Osteocyte (in vitro differentiated cells): ENCODE measurements around the gene DCDC1. TPM values are rescaled to one million over a fixed set of nuclear protein-coding genes. Genes with fewer than 3 reads are reported as not detected.

Experiments used
- DNase-seq: peaks from one replicate; pipeline ENCODE4 v3.0.0; 2021; ENCODE audit warnings: mixed read lengths; ENCODE audit not compliant: unreplicated experiment; ENCODE audit errors: extremely low spot score
- H3K27ac Mint-ChIP-seq: one replicate; pipeline ENCODE4 v1.8.0; 2021; ENCODE audit warnings: mild to moderate bottlenecking, mixed read lengths; ENCODE audit not compliant: unreplicated experiment
- H3K27me3 Mint-ChIP-seq: one replicate; pipeline ENCODE4 v1.8.0; 2021; ENCODE audit warnings: mixed read lengths; ENCODE audit not compliant: unreplicated experiment
- H3K36me3 Mint-ChIP-seq: one replicate; pipeline ENCODE4 v1.8.0; 2021; ENCODE audit warnings: mixed read lengths; ENCODE audit not compliant: unreplicated experiment
- H3K4me1 Mint-ChIP-seq: one replicate; pipeline ENCODE4 v1.8.0; 2021; ENCODE audit warnings: mixed read lengths; ENCODE audit not compliant: unreplicated experiment
- H3K4me3 Mint-ChIP-seq: one replicate; pipeline ENCODE4 v1.8.0; 2021; ENCODE audit warnings: mild to moderate bottlenecking, moderate library complexity, mixed read lengths; ENCODE audit not compliant: unreplicated experiment
- H3K9me3 Mint-ChIP-seq: one replicate; pipeline ENCODE4 v1.8.0; 2021; ENCODE audit warnings: mixed read lengths; ENCODE audit not compliant: unreplicated experiment
- total RNA-seq: library from RNA; stranded (reverse); gene quantifications from 2 replicates; pipeline ENCODE4 v1.2.1, GENCODE V29; 2021
- TF ChIP-seq, protein P1 (sequence below): fragments of 200-600 bp; sonication (generic); IDR thresholded peaks from 2 replicates; pipeline ENCODE4 v1.5.0; 2021; ENCODE audit warnings: antibody characterized with exemption, mild to moderate bottlenecking, moderate library complexity

The DCDC1 gene
- total RNA-seq, 1 donor from 2014 or later: not detected

DNA sequence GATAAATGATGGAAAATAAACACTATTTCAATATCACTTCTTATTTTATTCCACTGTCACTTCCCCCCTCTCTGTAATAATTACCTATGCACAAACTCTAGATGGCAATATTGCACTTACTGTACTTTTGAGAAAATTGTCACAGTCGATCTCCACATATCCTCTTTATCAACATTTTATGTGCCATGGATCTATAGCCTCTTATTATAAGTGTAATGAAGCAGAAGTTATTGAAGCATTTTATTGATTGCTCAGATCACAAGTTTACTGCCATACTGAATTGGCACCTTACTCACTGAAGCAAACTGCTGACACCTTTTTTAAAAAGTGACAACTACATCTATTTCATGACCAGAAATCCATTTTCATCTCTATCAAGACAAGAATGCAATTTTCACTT lies 133.4 kb downstream of the DCDC1 start:
- Mint-ChIP-seq H3K27me3 (peaks cover 20% of the 10 kb centered on the region), H3K36me3 (no peaks in the 10 kb centered on the region), H3K4me3 (no peak overlapping the region), H3K9me3 (no peaks in the 10 kb centered on the region), H3K27ac (no peak overlapping the region), H3K4me1 (no peaks in the 10 kb centered on the region)
- TF ChIP-seq, protein P1, sequence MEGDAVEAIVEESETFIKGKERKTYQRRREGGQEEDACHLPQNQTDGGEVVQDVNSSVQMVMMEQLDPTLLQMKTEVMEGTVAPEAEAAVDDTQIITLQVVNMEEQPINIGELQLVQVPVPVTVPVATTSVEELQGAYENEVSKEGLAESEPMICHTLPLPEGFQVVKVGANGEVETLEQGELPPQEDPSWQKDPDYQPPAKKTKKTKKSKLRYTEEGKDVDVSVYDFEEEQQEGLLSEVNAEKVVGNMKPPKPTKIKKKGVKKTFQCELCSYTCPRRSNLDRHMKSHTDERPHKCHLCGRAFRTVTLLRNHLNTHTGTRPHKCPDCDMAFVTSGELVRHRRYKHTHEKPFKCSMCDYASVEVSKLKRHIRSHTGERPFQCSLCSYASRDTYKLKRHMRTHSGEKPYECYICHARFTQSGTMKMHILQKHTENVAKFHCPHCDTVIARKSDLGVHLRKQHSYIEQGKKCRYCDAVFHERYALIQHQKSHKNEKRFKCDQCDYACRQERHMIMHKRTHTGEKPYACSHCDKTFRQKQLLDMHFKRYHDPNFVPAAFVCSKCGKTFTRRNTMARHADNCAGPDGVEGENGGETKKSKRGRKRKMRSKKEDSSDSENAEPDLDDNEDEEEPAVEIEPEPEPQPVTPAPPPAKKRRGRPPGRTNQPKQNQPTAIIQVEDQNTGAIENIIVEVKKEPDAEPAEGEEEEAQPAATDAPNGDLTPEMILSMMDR: peak; percentile 50
- DNase-seq: no peak

DNA sequence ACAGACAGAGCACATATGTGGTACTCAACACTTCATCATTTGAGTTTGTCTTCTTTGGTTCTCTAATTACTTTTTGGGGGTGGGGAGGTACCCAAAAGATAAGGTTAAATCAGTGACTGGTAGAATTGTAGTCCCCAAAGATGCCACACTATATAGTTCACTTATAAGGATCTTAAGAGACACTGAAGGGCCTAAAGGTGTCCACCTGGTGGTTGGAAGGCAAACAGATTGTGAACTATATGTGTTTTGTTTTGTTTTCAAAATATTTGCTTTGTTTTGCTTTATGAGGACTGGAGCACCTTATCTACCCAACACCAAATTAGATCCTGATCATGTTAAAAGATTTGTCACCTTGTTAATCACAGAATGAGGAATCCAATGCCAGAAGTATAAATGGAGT lies 136.1 kb downstream of the DCDC1 start:
- Mint-ChIP-seq H3K9me3 (no peaks in the 10 kb centered on the region), H3K4me1 (no peaks in the 10 kb centered on the region), H3K27me3 (peaks cover 21% of the 10 kb centered on the region), H3K36me3 (no peaks in the 10 kb centered on the region), H3K4me3 (no peak overlapping the region), H3K27ac (no peak overlapping the region)
- DNase-seq: no peak
- TF ChIP-seq, protein P1: no peak

DNA sequence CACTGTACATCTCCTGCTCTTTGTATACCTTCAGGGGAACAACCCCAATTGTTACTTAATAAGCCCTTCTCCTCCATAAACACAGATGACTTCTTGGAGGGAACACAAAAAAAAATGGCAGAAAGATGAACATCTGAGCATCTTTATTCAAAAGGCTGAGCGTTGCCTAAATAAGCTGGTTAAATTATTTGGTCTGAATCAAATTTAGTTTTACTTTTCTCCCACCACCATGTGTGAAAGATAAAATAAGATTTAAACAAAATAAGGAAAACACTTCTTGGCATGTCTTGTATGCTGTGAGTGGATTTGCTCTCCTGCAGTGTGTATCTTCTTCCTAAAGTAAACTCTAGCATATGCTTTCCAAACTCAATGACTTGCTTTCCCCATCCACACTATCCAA lies 137.9 kb downstream of the DCDC1 start:
- Mint-ChIP-seq H3K9me3 (no peaks in the 10 kb centered on the region), H3K4me3 (no peak overlapping the region), H3K36me3 (no peaks in the 10 kb centered on the region), H3K27me3 (peaks cover 24% of the 10 kb centered on the region), H3K4me1 (no peaks in the 10 kb centered on the region), H3K27ac (no peak overlapping the region)
- TF ChIP-seq, protein P1: no peak
- DNase-seq: no peak

DNA sequence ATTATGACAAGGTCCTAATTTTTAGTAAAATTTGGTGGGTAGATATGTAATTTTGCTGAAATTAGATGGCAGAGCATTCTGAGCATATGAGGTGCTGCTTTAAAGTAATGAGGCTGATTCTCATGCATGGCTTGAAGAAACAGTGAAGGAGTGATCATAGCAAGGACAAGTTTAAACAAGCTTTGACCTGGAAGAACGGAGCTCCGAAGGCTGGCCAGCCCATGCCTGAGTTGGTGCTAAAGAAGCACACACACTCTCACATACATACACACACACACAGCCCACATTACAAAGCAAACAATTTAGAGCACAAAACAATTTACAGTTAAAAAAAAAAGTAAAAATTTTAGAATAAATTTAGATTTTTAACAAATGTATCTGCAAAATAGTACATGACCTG lies 150.7 kb downstream of the DCDC1 start:
- Mint-ChIP-seq H3K27ac (no peak overlapping the region), H3K36me3 (no peaks in the 10 kb centered on the region), H3K4me1 (no peaks in the 10 kb centered on the region), H3K27me3 (peaks cover 7% of the 10 kb centered on the region), H3K4me3 (no peak overlapping the region), H3K9me3 (no peaks in the 10 kb centered on the region)
- no peak for DNase-seq
- TF ChIP-seq, protein P1: no peak

DNA sequence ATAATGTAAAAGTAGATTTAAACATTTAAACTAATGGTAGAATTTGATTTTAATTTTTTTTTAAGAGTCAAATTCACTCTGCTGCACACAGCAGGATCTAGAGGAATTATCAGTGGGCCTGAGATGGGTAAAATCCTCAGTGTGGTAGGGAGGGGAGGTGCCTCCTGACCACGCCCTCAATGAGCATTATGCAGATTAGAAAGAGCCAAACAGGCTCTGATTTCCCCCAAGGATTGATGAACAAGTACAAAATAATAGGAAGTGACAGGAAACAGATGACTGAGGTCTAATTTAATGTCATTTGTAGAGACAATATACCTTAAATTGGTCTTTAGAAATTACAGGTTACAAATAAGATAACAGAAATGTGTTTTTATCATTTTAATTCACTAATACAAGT lies 155.2 kb downstream of the DCDC1 start:
- Mint-ChIP-seq H3K27me3 (no peaks in the 10 kb centered on the region), H3K27ac (no peak overlapping the region), H3K9me3 (no peaks in the 10 kb centered on the region), H3K4me3 (no peak overlapping the region), H3K4me1 (no peaks in the 10 kb centered on the region), H3K36me3 (no peaks in the 10 kb centered on the region)
- TF ChIP-seq, protein P1: no peak
- no peak for DNase-seq
